ENCODE results near the gene GPR63. TPM values are rescaled to one million over a fixed set of nuclear protein-coding genes. Genes with fewer than 3 reads are reported as not detected.

The GPR63 gene
- total and polyA plus RNA-seq, 12 donors: 0.37 to 4.4 (median 1.2) TPM

DNA sequence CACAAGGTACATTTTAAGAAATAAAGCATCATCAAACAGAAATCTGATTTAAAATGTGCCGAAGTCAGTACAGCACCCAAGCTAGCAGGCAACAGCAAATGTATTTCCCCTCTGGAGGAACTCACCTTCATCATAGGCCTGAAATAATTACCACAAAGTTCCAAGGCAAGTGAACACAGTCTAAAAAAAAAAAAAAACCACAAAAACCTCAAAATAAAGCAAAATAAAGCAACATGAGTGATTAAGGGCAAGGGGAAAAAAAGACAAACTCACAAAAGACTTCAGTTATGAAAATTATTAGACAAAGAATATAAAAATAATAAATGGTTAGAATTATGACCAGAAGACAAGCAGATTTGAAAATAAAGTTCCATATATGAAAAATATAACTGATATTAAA, 10.4 kb downstream of the GPR63 start:
- DNase-seq: no peak
- intact Hi-C loops (cut with DNase I): no loop called here
- Histone ChIP-seq H3K9me3 (replicated peaks in 1 of 3) (no peaks in the 10 kb centered on the region), H3K4me3 (no peak overlapping the region), H3K36me3 (replicated peaks in 1 of 2) (no peaks in the 10 kb centered on the region), H3K27me3 (no peaks in the 10 kb centered on the region), H3K4me1 (replicated peaks in 1 of 2) (no peaks in the 10 kb centered on the region), H3K27ac (no peak overlapping the region)
- WGBS, 4 donors: 92 to 100% (median 95%) methylated on average over 1 of the region's 1 CpG
- TF ChIP-seq, protein P1, sequence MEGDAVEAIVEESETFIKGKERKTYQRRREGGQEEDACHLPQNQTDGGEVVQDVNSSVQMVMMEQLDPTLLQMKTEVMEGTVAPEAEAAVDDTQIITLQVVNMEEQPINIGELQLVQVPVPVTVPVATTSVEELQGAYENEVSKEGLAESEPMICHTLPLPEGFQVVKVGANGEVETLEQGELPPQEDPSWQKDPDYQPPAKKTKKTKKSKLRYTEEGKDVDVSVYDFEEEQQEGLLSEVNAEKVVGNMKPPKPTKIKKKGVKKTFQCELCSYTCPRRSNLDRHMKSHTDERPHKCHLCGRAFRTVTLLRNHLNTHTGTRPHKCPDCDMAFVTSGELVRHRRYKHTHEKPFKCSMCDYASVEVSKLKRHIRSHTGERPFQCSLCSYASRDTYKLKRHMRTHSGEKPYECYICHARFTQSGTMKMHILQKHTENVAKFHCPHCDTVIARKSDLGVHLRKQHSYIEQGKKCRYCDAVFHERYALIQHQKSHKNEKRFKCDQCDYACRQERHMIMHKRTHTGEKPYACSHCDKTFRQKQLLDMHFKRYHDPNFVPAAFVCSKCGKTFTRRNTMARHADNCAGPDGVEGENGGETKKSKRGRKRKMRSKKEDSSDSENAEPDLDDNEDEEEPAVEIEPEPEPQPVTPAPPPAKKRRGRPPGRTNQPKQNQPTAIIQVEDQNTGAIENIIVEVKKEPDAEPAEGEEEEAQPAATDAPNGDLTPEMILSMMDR (IDR thresholded peaks at IDR 0.05): no peak
- no peak for TF ChIP-seq POLR2A (IDR thresholded peaks at IDR 0.05)

DNA sequence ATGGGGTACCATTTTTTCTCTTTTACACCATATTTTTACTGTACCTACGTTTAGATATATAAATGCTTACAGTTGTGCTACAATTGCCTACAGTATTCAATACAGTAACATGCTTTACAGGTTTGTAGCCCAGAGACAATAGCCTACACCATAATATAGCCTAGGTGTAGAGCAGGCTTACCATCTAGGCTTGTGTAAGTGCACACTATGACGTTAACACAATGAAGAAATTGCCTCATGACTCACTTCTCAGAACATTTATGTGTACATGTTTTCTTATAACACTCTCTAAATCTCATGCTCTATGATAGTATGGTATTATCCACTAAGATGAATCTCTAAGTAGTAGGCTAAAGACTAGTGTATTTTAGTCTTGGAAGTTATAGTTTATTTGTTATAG, 13.5 kb downstream of the GPR63 start:
- 71 to 86% (median 79%) methylated on average over 2 of the region's 2 CpGs for WGBS, 4 donors
- no peak for DNase-seq
- Histone ChIP-seq H3K27ac (no peak overlapping the region), H3K9me3 (replicated peaks in 1 of 3) (no peaks in the 10 kb centered on the region), H3K27me3 (no peaks in the 10 kb centered on the region), H3K4me3 (no peak overlapping the region), H3K4me1 (replicated peaks in 1 of 2) (no peaks in the 10 kb centered on the region), H3K36me3 (replicated peaks in 1 of 2) (no peaks in the 10 kb centered on the region)
- TF ChIP-seq, protein P1 (IDR thresholded peaks at IDR 0.05): no peak
- TF ChIP-seq POLR2A (IDR thresholded peaks at IDR 0.05): no peak
- intact Hi-C loops (cut with DNase I): no loop called here

DNA sequence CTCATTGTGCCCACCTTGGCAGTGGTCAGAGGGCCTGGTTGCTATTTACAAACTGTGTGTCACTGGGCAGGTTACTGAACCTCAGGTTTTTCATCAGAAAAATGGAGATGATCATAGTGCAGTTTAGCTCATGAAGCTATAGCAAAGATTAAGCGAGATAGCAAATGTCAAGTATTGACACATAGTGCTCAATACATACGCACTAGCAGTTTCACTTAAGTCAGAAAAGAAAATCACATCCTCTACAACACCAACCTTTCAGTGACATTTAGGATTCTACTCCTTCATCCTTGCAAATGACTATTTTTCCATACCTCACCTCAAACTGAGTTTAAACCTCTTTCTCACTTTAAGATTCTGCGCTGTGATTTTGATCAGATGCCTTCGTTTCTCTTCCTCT, 16.2 kb downstream of the GPR63 start:
- H3K27ac ChIP-seq: no peak overlapping the region
- H3K4me1 ChIP-seq (replicated peaks in 1 of 2): peaks cover 0 to 6% of the 10 kb centered on the region in 2 donors
- no peak for DNase-seq
- intact Hi-C loops (cut with DNase I): no loop called here
- WGBS, 4 donors: 90 to 98% (median 98%) methylated on average over 4 of the region's 4 CpGs
- H3K9me3 ChIP-seq (replicated peaks in 1 of 3): no peaks in the 10 kb centered on the region
- TF ChIP-seq POLR2A (IDR thresholded peaks at IDR 0.05): no peak
- TF ChIP-seq, protein P1 (IDR thresholded peaks at IDR 0.05): no peak
- H3K4me3 ChIP-seq: no peak overlapping the region
- no peaks in the 10 kb centered on the region for H3K36me3 ChIP-seq (replicated peaks in 1 of 2)
- no peaks in the 10 kb centered on the region for H3K27me3 ChIP-seq

DNA sequence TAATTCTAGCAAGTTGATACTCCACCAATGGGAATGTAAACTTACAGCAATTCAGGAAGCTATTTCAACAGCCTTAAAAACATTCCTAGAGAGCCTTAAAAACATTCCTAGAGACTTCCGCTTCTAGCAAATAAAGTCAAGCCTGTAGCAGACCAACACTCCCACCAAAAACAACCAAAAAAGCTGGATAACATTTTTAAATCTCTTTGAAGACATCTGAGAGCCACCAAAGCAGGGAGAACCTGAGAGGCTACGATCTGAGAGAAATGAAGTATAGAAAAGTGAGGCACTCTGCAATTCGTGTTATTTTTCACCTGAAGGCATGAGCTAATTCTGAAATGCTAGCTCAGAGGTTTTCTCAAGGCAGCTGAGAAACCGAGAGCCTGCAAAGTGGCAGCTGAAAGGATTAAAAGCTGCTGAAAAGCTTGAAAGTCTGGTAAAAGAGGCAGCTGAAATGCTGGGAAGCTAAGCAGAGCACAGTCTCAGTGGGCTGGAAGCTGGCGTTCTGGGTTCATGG, 20.9 kb downstream of the GPR63 start:
- Histone ChIP-seq H3K27me3 (no peaks in the 10 kb centered on the region), H3K9me3 (replicated peaks in 1 of 3) (no peaks in the 10 kb centered on the region), H3K36me3 (replicated peaks in 1 of 2) (no peaks in the 10 kb centered on the region), H3K4me3 (no peak overlapping the region), H3K27ac (no peak overlapping the region), H3K4me1 (replicated peaks in 1 of 2) (peaks cover 10 to 17% of the 10 kb centered on the region in 2 donors)
- DNase-seq: no peak
- TF ChIP-seq, protein P1 (IDR thresholded peaks at IDR 0.05): no peak
- TF ChIP-seq POLR2A (IDR thresholded peaks at IDR 0.05): no peak
- intact Hi-C loops (cut with DNase I): no loop called here
- 41 to 59% (median 42%) methylated on average over 5 of the region's 5 CpGs for WGBS, 4 donors
